ENCODE data around the gene TMEM219. TPM values are rescaled to one million over a fixed set of nuclear protein-coding genes. Genes with fewer than 3 reads are reported as not detected.

The TMEM219 gene
- total RNA-seq, 1 experiment from 2014 or later = 69.6 TPM

GRCh38 chr16:29913514-29913913, 48.4 kb upstream of the TMEM219 start:
- DNase-seq (ENCODE audit: low spot score) (no peak), ATAC-seq (no peak)
- no peak overlapping the region for H3K4me3 Mint-ChIP-seq
- TF ChIP-seq NR1H2 (CRISPR knock-in tag; IDR thresholded peaks at IDR 0.05) (no peak), ZNF263 (CRISPR knock-in tag; IDR thresholded peaks at IDR 0.05; ENCODE audit: low read depth) (no peak), ELF4 (CRISPR knock-in tag; IDR thresholded peaks at IDR 0.05; ENCODE audit: low read depth) (no peak), CDX4 (CRISPR knock-in tag; IDR thresholded peaks at IDR 0.05; ENCODE audit: borderline replicate concordance) (no peak), ZNF416 (CRISPR knock-in tag; IDR thresholded peaks at IDR 0.05) (no peak), ZNF671 (CRISPR knock-in tag; IDR thresholded peaks at IDR 0.05) (no peak), GRHL2 (CRISPR knock-in tag; IDR thresholded peaks at IDR 0.05; ENCODE audit: insufficient replicate concordance, severe bottlenecking) (no peak), ZMAT4 (CRISPR knock-in tag; IDR thresholded peaks at IDR 0.05) (no peak), KAT7 (CRISPR knock-in tag; IDR thresholded peaks at IDR 0.05; ENCODE audit: borderline replicate concordance) (no peak)
- ChIA-PET POLR2A (no interaction called here), CTCF (interaction anchor here (1.3 to 2.1 kb wide), 3 partner anchors 14 to 65 kb away, joined by 4 to 5 read pairs (median 5); partner anchors contain the start of genes ASPHD1 and SEZ6L2)
- no peaks in the 10 kb centered on the region for H3K9me3 Mint-ChIP-seq
- H3K4me1 Mint-ChIP-seq = peaks cover 5% of the 10 kb centered on the region
- peaks cover 3% of the 10 kb centered on the region; the same call in 1 of the 2 replicates for H3K36me3 Mint-ChIP-seq
- no peaks in the 10 kb centered on the region for H3K27me3 Mint-ChIP-seq (ENCODE audit: low read depth)
- peak overlapping the region; percentile 47; the same call in 1 of the 2 replicates for H3K27ac Mint-ChIP-seq

- POLR2A ChIA-PET = interaction anchor here (2.4 kb wide), 1 partner anchor 8 kb away, joined by 6 read pairs; no protein-coding TSS in a partner anchor
- Mint-ChIP-seq H3K4me1 (peaks cover 5% of the 10 kb centered on the region), H3K4me3 (no peak overlapping the region), H3K27me3 (ENCODE audit: low read depth) (no peaks in the 10 kb centered on the region), H3K27ac (no peak overlapping the region), H3K9me3 (no peaks in the 10 kb centered on the region), H3K36me3 (peaks cover 7% of the 10 kb centered on the region)
- CTCF ChIA-PET = interaction anchor here (0.7 to 2.1 kb wide), 4 partner anchors 10 to 85 kb away, joined by 3 to 5 read pairs (median 4); partner anchors contain the start of gene KCTD13
- ATAC-seq (no peak), DNase-seq (ENCODE audit: low spot score) (no peak)
- TF ChIP-seq OVOL2 (CRISPR knock-in tag; IDR thresholded peaks at IDR 0.05; ENCODE audit: borderline replicate concordance) = no peak
- TF ChIP-seq CBFB (CRISPR knock-in tag; IDR thresholded peaks at IDR 0.05; ENCODE audit: low read depth) = no peak
- no peak for TF ChIP-seq PRRX2 (CRISPR knock-in tag; IDR thresholded peaks at IDR 0.05)
- TF ChIP-seq AR (CRISPR knock-in tag; IDR thresholded peaks at IDR 0.05) = no peak
- no peak for TF ChIP-seq NR2C2 (CRISPR knock-in tag; IDR thresholded peaks at IDR 0.05)
- TF ChIP-seq NR3C1 (CRISPR knock-in tag; conservative IDR thresholded peaks at IDR 0.05; ENCODE audit: low read depth) = no peak
- no peak for TF ChIP-seq ZNF317 (CRISPR knock-in tag; IDR thresholded peaks at IDR 0.05; ENCODE audit: borderline replicate concordance, low read depth)
- TF ChIP-seq TEAD4 (CRISPR knock-in tag; IDR thresholded peaks at IDR 0.05) = no peak
- no peak for TF ChIP-seq ZBTB43 (CRISPR knock-in tag; IDR thresholded peaks at IDR 0.05)
- TF ChIP-seq MXD4 (CRISPR knock-in tag; IDR thresholded peaks at IDR 0.05; ENCODE audit: borderline replicate concordance) = no peak
- TF ChIP-seq NFE2L1 (CRISPR knock-in tag; IDR thresholded peaks at IDR 0.05) = no peak
- TF ChIP-seq CREM (CRISPR knock-in tag; IDR thresholded peaks at IDR 0.05) = no peak
- TF ChIP-seq E2F4 (CRISPR knock-in tag; IDR thresholded peaks at IDR 0.05; ENCODE audit: borderline replicate concordance, low read depth) = no peak
- TF ChIP-seq ATF6 (CRISPR knock-in tag; IDR thresholded peaks at IDR 0.05) = no peak
Observed at GRCh38 chr16:29915590-29916247, 46.2 kb upstream of the TMEM219 start.
